Activated T-helper 2 cell treated with anti-CD3 and anti-CD28 coated beads, Interferon-gamma antibody, Interleukin-2, Interleukin-4, amounts not matched to agents 10 μg/mL and 5 μg/mL and 100 μg/mL, durations not matched to agents 14 hours and 24 hours and 36 hours (primary cell): ENCODE measurements around the gene TMEM204. TPM values are rescaled to one million over a fixed set of nuclear protein-coding genes. Genes with fewer than 3 reads are reported as not detected.
"Not testable (repeated sequence)": the region's sequence is repeated elsewhere in the genome, so short reads cannot be mapped to it uniquely, and the experiment has no call there.

Source experiments
- DNase-seq: peaks from one replicate; pipeline ENCODE4 v3.0.0; 2021; ENCODE audit warnings: low spot score
- H3K27ac Mint-ChIP-seq: one replicate; pipeline ENCODE4 v1.8.0; 2021; ENCODE audit warnings: mixed read lengths
- H3K27me3 Mint-ChIP-seq: one replicate; pipeline ENCODE4 v1.8.0; 2021; ENCODE audit warnings: low read depth, mixed read lengths
- H3K36me3 Mint-ChIP-seq: one replicate; pipeline ENCODE4 v1.8.0; 2021; ENCODE audit warnings: low read depth, mixed read lengths
- H3K4me1 Mint-ChIP-seq: one replicate; pipeline ENCODE4 v1.8.0; 2021; ENCODE audit warnings: low read depth, mixed read lengths
- H3K4me3 Mint-ChIP-seq: one replicate; pipeline ENCODE4 v1.8.0; 2021; ENCODE audit warnings: low read depth, mild to moderate bottlenecking, moderate library complexity, mixed read lengths
- H3K9me3 Mint-ChIP-seq: one replicate; pipeline ENCODE4 v1.8.0; 2021; ENCODE audit warnings: mixed read lengths
- intact Hi-C: fragments of 100-400 bp; cut with micrococcal nuclease; formaldehyde crosslinking; loops from one replicate; pipeline ENCODE4 v1.15.1; 2023
- total RNA-seq: library from RNA; stranded (reverse); gene quantifications from 2 replicates; pipeline ENCODE4 v1.2.3, GENCODE V29; 2022

TMEM204 gene
- total RNA-seq, 1 donor from 2014 or later, result 17.2 TPM

GRCh38 chr16:1592446-1592845, 59.0 kb downstream of the TMEM204 start:
- no peak overlapping the region for H3K27ac Mint-ChIP-seq
- H3K4me1 Mint-ChIP-seq, result no peaks in the 10 kb centered on the region
- no peak for DNase-seq
- no peaks in the 10 kb centered on the region for H3K9me3 Mint-ChIP-seq
- H3K4me3 Mint-ChIP-seq, result no peak overlapping the region
- intact Hi-C loops, result no loop called here
- H3K36me3 Mint-ChIP-seq, result no peaks in the 10 kb centered on the region
- H3K27me3 Mint-ChIP-seq, result no peaks in the 10 kb centered on the region

DNA sequence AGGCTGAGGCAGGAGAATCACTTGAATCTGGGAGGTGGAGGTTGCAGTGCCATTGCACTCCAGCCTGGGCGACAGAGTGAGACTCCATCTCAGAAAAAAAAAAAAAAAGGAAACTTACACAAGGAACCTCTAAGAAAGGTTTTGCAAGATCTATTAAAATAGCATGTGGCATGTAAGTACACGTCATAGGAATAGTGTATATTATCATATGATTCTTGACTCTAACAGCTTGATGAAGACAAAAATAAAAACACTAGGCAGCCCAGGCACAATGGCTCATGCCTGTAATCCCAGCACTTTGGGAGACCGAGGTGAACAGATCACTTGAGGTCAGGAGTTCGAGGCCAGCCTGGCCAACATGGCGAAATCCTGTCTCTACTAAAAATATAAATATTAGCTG, 62.0 kb downstream of the TMEM204 start:
- intact Hi-C loops, H3K9me3 Mint-ChIP-seq, H3K27ac Mint-ChIP-seq, DNase-seq, H3K36me3 Mint-ChIP-seq, H3K27me3 Mint-ChIP-seq, H3K4me1 Mint-ChIP-seq, H3K4me3 Mint-ChIP-seq: not testable (repeated sequence)

DNA sequence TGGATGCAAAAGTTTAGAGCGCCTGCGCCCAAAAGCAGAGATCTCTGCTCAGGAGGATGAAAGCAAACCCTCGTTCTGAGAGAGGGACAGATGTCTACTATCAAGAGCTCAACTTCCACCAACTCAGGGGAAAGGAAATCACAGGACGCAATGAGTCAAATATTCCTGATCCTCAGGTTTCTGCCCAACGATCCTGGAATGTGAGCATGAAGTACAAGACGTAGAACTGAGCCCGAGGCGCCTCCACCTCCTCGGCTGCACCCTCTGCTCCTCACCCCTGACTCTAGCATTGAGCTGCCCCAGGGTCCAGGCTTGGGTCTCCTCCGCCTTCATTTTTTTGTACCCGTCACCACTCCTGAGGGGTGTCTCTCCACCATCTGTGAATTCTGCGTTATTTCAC, 63.0 kb downstream of the TMEM204 start:
- intact Hi-C loops, result no loop called here
- H3K9me3 Mint-ChIP-seq, result no peaks in the 10 kb centered on the region
- no peaks in the 10 kb centered on the region for H3K4me1 Mint-ChIP-seq
- no peaks in the 10 kb centered on the region for H3K36me3 Mint-ChIP-seq
- no peak overlapping the region for H3K4me3 Mint-ChIP-seq
- DNase-seq, result no peak
- H3K27ac Mint-ChIP-seq, result no peak overlapping the region
- no peaks in the 10 kb centered on the region for H3K27me3 Mint-ChIP-seq

- intact Hi-C loops, result no loop called here
Observed at GRCh38 chr16:1597154-1597553, 63.7 kb downstream of the TMEM204 start.

GRCh38 chr16:1601031-1601430, 67.6 kb downstream of the TMEM204 start:
- Mint-ChIP-seq H3K4me3 (no peak overlapping the region), H3K27me3 (no peaks in the 10 kb centered on the region), H3K36me3 (no peaks in the 10 kb centered on the region), H3K9me3 (no peaks in the 10 kb centered on the region), H3K4me1 (no peaks in the 10 kb centered on the region), H3K27ac (no peak overlapping the region)
- no peak for DNase-seq
- intact Hi-C loops, result no loop called here

More at GRCh38 chr16:1597154-1597553, 63.7 kb downstream of the TMEM204 start:
- Mint-ChIP-seq H3K4me1 (no peaks in the 10 kb centered on the region), H3K36me3 (no peaks in the 10 kb centered on the region), H3K27me3 (no peaks in the 10 kb centered on the region), H3K27ac (no peak overlapping the region), H3K4me3 (no peak overlapping the region), H3K9me3 (no peaks in the 10 kb centered on the region)
- DNase-seq, result no peak

- Mint-ChIP-seq H3K4me1 (no peaks in the 10 kb centered on the region), H3K4me3 (no peak overlapping the region), H3K27me3 (no peaks in the 10 kb centered on the region), H3K36me3 (no peaks in the 10 kb centered on the region), H3K9me3 (no peaks in the 10 kb centered on the region), H3K27ac (no peak overlapping the region)
- intact Hi-C loops, result no loop called here
- DNase-seq, result no peak
Observed at GRCh38 chr16:1601489-1601888, 68.0 kb downstream of the TMEM204 start.

GRCh38 chr16:1602285-1602684, 68.8 kb downstream of the TMEM204 start:
- intact Hi-C loops, result no loop called here
- DNase-seq, result no peak
- no peaks in the 10 kb centered on the region for H3K9me3 Mint-ChIP-seq
- no peaks in the 10 kb centered on the region for H3K27me3 Mint-ChIP-seq
- no peaks in the 10 kb centered on the region for H3K4me1 Mint-ChIP-seq
- H3K27ac Mint-ChIP-seq, result no peak overlapping the region
- H3K36me3 Mint-ChIP-seq, result no peaks in the 10 kb centered on the region
- H3K4me3 Mint-ChIP-seq, result no peak overlapping the region

Other genes starting within 250 kb of the TMEM204 start
- 264 and 265 TPM in 2 replicates for gene UBE2I, start 224.0 kb upstream of the TMEM204 start, total RNA-seq
- 0.21 and 0.32 TPM in 2 replicates for gene BAIAP3, start 200.0 kb upstream of the TMEM204 start, total RNA-seq
- 64.1 and 72.9 TPM in 2 replicates for gene TSR3, start 181.8 kb upstream of the TMEM204 start, total RNA-seq
- 21.3 and 24.1 TPM in 2 replicates for gene GNPTG, start 181.7 kb upstream of the TMEM204 start, total RNA-seq
- 36.3 and 44.6 TPM in 2 replicates for gene UNKL, start 119.0 kb upstream of the TMEM204 start, total RNA-seq
- gene UQCC4, start 112.9 kb upstream of the TMEM204 start, total RNA-seq, result 17.8 and 21.3 TPM in 2 replicates
- not detected in 2 replicates for gene PERCC1, start 102.6 kb upstream of the TMEM204 start, total RNA-seq
- gene CCDC154, start 89.1 kb upstream of the TMEM204 start, total RNA-seq, result 0.80 and 1.2 TPM in 2 replicates
- gene CLCN7, start 58.6 kb upstream of the TMEM204 start, total RNA-seq, result 52.2 and 54.3 TPM in 2 replicates
- not detected in 2 replicates for gene PTX4, start 44.7 kb upstream of the TMEM204 start, total RNA-seq
- gene TELO2, start 40.3 kb upstream of the TMEM204 start, total RNA-seq, result 72.6 and 74.8 TPM in 2 replicates
- 8.4 and 10.7 TPM in 2 replicates for gene IFT140, start 78.4 kb downstream of the TMEM204 start, total RNA-seq
- gene CRAMP1, start 78.7 kb downstream of the TMEM204 start, total RNA-seq, result 33.6 and 34.3 TPM in 2 replicates
- gene JPT2, start 144.6 kb downstream of the TMEM204 start, total RNA-seq, result 95.0 and 98.0 TPM in 2 replicates
- gene MAPK8IP3, start 172.5 kb downstream of the TMEM204 start, total RNA-seq, result 74.8 and 77.5 TPM in 2 replicates
- 45.6 and 46.1 TPM in 2 replicates for gene NME3, start 237.9 kb downstream of the TMEM204 start, total RNA-seq
- 26.1 and 26.2 TPM in 2 replicates for gene EME2, start 239.1 kb downstream of the TMEM204 start, total RNA-seq
- gene MRPS34, start 239.5 kb downstream of the TMEM204 start, total RNA-seq, result 179 and 184 TPM in 2 replicates
- 27.1 and 28.3 TPM in 2 replicates for gene SPSB3, start 248.9 kb downstream of the TMEM204 start, total RNA-seq
- gene NUBP2, start 249.3 kb downstream of the TMEM204 start, total RNA-seq, result 64.5 and 66.7 TPM in 2 replicates